NCI-H2171 (cell line): Measurements from ENCODE around the gene ERBB4.
"Not testable (repeated sequence)": the region's sequence is repeated elsewhere in the genome, so short reads cannot be mapped to it uniquely, and the experiment has no call there.

Source experiments
- DNase-seq: peaks from one replicate; lab custom pipeline; 2025; lab: John Stamatoyannopoulos, UW

The ERBB4 gene

DNA sequence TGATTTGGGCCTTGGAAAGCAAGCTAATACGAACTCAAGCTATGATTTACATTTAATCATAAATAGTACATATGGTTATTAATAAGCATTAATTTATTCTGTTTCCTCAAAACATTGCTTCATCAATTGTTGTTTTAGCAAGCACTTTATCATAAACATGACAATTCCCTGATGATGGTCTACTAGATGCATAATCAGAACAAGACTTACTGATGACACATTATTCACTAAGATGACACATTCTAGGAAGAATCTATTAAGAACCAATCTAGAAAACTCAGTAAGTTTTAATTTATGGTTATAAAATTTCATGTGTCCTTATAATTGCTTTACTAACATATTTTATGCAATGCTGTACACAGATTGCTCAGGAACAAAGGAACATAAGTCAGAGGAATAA lies 815.2 kb downstream of the ERBB4 start:
- no peak for DNase-seq

DNA sequence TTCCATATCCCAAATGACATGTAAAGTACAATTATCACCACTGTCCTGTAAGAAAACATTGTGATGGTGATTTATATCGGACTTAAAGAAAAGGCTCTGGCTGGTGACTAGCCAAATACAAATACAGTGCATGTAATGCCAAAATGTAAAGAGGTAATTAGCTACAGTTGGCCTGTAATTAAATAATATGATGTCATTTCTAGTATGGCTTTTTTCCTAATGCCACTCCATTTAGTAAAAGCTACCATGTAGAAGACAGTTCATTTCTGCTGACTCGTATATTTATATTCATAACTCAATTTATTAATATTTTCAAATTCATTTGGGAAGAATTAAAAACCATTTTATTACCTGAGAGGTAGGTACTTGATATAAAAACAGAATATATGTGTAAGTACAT lies 815.7 kb downstream of the ERBB4 start:
- DNase-seq = no peak

DNA sequence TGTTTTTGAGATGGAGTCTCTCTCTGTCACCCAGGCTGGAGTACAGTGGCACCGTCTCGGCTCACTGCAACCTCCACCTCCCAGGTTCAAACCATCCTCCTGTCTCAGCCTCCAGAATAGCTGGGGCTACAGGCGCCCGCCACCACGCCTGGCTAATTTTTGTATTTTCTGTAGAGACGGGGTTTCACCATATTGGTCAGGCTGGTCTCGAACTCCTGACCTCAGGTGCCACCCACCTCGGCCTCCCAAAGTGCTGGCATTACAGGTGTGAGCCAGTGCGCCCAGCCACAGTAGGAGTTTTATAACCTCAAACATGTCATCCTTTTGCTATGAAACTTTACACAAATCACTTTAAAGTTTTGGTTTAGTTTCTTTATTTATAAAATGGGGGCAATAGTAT lies 816.7 kb downstream of the ERBB4 start:
- DNase-seq = not testable (repeated sequence)

DNA sequence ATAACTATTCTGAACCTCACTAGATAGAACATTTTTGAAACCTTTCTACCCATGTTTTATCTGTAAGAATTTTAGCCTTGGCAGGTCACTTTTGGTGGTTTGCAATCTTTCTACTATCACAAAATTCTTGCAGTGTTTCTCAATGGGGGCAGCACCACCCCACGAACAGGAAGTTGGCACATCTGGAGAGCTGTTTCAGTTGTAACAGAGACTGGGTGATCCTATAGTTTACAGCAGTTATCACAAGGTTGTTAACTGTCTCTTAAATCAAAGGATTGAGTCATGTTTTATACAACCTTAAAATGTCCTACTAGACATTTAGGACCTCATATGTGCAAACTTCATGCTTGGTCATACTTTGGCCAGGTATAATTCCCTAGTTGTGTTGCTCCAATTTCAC lies 829.2 kb downstream of the ERBB4 start:
- no peak for DNase-seq

DNA sequence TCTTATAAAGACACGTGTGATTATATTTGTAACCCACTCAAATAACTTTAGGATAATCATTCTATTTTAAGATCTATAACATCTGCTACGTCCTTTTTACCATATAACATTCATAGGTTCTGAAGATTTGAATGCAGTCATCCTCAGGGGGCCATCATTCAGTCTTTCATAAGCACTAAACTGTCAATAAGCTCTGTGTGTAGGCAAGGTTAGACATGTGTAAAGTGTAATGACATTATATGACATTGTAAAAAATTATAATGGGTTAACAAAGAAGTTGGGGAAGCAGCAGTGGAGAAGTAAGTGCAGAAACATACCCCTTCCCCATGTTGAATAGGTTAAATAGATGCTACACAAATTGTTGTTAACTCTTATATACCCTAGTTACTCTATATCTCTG lies 845.9 kb downstream of the ERBB4 start:
- no peak for DNase-seq

DNA sequence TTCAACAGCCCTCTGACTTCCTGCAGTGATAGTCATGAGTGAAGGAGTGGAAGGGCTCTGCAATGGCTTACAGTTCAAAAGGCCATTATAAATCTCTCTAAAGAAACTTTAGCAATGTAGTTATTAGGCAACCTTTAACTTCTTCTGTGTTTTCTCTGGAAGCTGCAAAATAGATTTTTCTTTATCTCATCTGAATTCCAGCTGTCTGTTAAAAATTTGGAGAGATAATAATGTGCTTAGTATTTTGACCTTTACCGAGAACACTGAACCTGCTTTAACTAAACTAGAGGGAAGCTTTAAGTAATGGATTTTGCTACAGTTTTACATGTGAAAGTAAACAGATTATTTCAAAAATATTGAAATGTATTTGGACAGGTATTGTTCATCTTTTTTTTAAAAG lies 847.9 kb downstream of the ERBB4 start:
- no peak for DNase-seq

DNA sequence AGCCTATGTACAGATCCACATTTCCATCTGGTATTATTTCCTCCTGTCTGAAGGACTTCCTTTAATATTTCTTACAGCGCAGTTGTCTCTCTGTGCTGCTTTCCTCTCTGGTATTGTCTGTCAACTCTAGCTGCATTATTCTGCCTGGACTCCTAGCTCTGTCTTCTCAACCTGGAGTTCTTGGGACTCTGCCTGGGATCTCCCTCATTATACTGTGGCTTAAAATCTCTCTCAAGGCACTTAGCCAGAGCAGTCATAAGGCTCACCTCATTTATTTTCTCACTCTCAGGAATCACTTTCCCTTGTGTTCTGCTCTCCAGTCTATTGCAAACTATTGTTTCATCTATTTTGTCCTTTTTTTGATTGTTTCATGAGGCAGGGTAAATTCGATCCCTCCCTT lies 850.4 kb downstream of the ERBB4 start:
- DNase-seq = no peak

DNA sequence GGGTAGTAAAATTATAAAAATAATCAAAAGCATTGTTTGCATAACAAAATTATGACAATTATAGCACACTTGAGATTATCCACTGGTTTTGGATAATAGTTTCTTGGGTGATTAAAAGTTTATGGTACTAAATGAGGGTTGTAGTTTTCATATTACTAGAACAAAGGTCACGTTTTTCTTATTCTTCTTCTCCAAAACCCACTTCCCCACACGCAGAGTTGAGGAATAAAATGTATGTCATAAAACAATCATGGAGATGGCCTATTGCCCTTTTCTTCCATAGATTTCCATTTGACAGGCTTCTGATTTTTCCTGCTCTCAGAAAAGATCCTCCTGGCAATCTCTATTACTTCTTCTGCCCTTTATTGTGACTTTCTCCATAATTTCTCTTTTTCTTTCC lies 863.9 kb downstream of the ERBB4 start:
- DNase-seq = no peak

DNA sequence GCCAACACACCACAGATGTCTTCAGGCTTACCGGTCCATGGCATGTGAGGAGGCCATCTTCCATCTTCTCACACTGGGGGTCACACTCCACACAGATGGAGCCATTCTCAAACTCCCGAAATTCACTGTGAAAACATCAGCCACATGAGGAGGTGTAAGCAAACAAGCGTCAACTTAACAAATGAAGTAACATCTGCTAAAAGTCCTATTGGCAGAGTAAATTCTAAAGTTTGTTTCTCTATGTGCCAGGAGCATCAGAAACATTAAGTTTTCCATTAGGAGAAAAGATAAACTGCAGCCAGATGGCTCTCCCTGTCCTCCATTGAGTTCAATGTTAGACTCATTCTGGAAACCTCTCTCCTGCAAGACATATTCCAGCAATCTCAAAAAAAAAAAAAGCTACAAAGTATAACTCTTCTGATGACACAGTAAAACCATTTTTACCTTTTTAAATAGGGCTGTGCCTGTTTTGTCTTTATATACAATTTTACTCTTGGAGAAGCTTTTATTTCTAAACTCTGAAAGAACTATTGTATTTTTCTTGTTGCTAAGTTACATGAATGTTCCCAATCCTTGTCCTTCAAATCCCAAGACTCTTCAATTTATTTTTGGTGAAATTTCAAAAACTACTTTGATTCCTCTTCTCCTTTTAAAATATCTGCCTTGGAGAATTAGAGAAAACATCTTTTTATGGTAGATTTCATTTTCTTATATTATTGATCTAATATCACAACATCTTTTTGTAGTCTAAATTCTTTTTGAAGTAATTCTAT lies 865.3 kb downstream of the ERBB4 start:
- no peak for DNase-seq

DNA sequence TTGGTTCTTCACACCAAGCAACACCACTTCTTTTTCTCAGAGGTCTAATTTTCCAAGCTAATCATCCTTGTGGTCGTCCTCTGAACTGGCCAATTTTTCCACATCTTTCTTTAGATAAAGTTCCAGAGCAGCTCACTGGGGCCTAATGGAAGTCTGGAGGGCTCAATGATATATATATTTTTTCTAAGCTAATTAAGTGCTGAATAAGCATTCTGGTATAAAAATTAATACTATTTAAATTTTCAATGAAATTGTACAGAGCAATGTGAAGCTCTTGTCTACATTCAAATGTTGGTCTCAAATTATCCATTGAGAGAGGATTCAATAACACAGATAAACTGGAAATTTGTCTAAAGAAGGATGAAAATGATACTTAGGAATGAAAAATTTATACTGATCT lies 866.6 kb downstream of the ERBB4 start:
- DNase-seq = no peak

DNA sequence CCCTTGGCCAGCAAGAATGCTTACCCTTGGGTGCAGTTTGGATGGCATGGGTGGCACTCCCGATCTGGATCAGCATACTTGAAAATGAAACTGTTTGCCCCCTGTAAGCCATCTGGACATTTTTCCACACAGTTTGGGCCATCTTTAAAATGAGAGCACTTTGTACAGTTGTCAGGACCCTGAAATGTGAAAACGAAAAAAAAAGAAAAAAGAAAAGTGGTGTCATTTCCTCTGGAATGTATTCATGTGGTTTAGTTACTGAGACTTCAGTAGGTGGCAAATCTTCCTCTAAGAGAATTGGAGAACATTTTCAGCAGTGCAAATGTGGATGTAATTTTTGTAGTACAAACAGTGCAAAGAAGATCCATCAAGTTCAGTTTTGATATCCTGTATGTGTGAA lies 873.3 kb downstream of the ERBB4 start:
- DNase-seq = no peak

DNA sequence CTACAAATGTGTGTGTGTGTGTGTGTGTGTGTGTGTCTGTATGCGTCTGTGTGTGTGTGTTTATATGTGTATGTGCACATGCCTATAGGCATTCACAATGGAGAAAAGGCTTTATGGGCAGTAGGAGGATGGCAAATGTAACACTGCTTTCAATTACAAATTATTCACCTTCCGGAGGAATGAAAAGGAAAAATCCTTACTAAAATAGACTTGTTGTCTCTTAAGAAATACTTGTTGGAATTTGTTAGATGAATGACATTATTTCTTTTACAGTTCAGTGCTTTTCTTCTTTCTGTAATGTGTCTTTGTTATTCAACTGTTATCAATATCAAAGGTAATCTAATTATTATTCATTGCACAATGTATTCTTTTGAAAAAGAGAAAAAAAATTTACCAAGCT lies 874.3 kb downstream of the ERBB4 start:
- no peak for DNase-seq

DNA sequence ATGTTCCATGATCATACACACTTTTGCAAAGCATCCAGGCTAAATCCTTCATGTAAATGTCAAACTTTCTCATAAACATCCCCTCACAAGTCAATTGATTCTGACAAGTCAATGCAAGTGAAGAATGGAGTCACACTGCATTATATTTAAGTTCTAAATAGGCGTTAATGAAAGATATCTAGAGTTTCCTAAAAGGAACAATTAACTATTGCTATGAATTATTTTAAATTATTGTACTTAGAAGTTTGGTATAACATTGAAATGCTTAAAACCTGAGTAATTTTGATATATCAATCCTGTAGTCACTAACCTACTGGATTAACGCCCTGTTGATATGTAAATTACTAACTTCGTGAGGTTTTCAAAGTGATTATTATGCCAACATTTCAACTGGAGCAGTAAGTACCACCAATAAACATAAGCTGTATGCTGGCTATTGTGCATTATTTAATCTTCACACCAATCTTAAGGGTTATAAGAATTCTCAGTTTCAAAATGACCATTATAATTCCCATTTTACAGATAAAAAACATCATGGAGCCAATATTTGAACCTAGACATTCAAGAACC lies 884.3 kb downstream of the ERBB4 start:
- DNase-seq = no peak

DNA sequence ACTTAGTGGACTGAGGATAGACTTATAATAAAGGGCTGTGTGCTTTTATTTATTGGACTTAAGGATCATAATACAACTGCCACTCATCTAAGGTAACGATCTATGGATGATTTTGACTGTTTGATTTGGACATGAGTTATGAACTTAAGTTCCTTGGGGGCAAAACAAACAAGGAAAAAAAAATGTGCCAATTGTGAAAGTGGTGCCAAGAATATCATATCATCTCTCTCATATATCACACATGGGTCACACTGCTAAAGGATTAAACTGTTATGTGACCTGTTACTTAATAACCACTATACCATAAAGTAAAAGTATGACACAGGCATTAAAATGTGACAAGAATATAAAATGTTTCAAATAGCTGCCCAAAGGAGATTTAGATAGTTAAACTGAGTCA lies 886.3 kb downstream of the ERBB4 start:
- DNase-seq = no peak

DNA sequence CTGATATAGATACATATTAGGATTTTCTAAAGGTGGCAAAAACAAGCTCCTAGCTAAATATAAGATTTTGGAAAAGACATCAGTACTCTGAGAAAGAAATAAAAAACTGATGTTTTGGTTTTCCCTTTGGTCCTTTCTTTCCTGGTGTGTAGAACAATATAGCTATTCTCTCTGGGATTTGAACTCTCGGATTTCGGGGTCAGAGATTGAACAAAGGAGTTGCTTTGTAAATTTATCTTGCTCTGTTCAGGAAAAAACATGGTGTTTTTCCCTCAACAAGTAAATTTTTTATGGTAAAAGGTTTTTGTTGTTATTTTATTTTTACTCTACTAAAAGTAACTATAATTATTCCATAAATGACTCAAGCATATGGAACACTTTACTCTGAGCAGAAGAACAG lies 889.3 kb downstream of the ERBB4 start:
- DNase-seq = no peak

DNA sequence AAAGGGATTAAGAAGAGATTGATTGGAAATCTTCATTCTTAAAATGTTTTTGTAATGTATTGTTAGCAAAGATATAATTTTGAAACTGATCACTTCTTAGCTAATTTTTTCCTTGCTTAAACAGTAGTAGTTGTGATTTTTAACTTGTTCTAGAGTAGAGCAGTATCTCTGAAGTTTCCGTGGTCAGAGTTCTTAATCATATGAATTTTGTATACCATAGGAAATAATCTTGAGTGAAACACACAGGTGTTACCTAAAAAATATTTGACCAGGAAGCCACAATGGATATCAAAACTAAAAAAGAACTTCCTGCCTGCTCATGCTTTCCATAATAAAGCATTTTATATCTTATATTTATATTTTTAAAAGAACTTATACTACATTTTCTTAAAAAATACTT lies 907.1 kb downstream of the ERBB4 start:
- no peak for DNase-seq

DNA sequence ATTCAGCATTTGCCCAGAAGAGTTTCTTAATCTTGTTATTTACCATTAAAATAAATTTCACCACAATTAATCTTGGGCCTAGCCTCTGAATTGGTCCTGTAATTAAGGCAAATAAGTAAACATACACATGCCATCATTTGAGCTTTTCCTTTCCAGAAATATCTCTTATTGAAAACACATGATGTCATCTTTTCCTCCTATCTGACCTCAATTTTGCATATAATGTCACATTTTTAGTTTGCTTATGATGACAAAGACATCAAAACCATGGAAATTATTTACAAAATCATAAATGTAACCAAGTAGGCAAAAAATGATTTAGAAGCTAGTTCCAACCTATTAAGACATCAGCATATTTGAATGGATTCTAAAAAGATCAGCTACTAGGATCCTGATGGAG lies 915.5 kb downstream of the ERBB4 start:
- DNase-seq = no peak

DNA sequence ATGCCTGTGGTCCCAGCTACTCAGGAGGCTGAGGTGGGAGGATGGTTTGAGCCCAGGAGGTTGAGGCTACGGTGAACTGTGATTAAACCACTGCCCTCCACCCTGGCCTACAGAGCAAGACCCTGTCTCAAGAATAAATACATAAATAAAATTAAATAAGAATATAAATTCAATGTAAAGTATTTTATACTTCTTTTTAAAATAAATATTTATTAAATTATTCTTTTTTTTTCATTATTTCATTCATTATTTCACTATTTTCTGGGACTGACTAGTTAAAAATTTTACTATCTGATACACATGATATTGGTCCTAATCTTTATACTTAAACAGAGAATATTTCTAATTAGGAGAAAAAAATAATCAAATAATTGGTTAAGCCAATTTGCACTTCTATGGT lies 917.6 kb downstream of the ERBB4 start:
- DNase-seq = no peak

DNA sequence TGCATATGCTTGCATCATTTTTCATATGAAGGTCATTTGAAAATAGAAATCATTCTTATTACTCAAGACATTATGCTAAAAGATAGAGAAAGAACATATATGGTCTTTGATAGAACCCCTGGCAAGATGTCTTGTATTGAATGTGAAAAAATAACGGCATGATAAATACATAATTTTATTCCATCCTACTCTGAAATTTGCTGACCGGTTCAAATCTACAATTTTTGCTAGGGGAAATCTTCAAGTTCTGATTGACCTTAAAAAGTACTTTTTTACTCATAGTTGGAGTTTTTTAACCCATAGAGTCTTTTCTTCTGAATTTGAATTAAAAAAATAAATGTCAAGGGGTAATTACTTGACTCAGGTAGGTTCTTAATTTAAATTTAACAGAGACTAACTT lies 920.8 kb downstream of the ERBB4 start:
- DNase-seq = no peak

DNA sequence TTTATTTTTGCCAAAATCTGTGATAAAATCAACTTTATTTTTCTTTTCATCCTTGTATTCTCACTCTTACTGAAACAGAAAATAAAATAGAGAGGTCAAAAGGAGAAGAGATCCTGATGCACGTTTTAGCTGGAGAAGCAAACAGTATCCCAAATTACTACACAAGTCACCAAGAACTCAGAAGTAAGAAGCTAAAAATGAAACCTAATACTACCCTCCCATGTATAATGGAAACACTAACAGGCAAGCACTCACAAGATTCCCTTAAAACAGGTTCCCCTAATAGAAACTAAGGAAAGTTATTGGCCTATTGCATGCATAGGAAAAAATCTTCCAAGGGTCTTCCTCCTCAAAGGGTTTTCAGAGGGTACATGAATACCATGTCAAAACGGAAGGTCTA lies 927.0 kb downstream of the ERBB4 start:
- DNase-seq = no peak

DNA sequence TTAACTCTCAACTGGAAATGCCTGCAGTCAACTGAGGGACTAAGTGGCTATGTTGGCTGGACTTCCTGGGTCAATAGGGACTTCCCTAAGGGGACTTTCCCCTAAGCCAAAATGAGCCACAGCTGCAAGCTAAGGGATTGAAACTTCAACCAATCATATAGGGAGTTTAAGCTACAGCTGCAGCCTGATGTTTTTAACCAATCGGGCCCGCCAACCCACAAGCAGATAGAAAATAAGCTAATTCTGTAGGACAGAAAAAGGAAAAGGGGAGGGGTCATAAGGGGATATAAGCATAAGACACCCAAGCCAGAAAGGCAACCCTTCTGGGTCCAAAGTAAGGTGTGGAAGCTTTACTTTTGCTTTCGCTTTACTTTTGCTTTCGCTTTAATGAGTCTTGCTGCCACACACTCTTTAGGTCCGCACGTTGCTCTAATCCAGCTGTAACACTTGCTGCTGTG lies 927.5 kb downstream of the ERBB4 start:
- no peak for DNase-seq

DNA sequence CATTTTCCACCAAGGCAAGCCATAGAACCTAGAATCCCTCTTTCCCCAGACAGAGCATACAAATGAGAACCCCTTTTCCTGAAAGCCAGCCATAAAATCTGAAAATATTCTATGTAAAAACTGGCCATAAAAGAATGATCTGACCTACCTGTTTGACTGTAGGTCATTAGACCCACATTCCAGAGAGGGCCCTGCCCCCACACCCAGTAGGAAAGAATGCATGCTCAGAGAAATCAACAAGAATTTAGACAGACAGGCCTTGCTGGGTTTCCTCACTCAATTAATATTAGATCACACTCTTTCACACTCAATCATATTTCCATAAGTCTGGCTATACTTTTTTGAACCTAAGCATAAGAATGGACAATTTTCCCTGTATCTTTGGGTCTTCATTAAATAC lies 929.5 kb downstream of the ERBB4 start:
- no peak for DNase-seq

DNA sequence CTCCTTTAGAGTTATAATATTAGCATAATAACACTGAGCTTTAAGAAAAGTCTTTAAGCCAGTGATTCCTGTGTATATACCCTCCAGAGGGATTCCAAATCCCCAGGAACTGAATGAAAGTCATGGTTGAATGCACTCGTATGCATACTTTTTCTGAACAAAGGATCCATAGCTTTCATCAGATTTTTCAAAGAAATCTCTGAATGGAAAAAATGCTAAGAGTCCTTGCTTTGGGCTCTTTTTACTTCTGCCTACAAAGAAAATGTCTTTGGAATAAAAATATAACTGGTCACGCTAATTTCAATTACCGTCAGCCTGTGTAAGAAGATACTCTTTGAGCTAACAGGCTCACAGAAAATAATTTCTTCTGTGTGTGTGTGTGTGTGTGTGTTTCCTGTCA lies 939.5 kb downstream of the ERBB4 start:
- no peak for DNase-seq

DNA sequence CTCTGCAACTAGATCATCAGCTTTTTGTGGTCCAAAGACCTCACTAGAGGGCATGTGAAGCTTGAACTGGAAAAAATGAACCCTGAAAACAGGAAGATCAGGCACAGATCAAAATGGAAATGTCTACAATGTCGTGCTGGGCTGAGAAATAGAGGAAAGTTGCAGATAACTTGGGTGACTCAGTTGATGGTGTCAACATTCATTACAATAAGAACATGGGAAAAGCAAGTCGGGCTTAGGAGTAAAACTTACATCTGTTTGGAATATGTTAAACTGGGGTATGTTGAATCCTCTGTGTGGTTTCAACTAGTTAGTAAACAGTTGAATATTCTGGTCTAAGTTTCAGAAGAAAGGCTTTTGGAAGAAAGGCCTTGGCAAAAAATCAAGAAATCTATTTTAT lies 940.4 kb downstream of the ERBB4 start:
- DNase-seq = no peak
